Peyer's patch (tissue), 4 donors: ENCODE measurements around the gene MANBA. TPM values are rescaled to one million over a fixed set of nuclear protein-coding genes. Genes with fewer than 3 reads are reported as not detected.

Experiments used
- DNase-seq, 3 donors: peaks; one replicate each; pipeline ENCODE4 v3.0.0-alpha.2; 2017 to 2019
- H3K27ac ChIP-seq, 4 donors: fragments of 200-600 bp; sonication (generic); one replicate each; pipeline ENCODE4 v1.5.1; 2016 to 2019
- H3K27me3 ChIP-seq, 2 donors: fragments of 200-600 bp; sonication (generic); one replicate each; pipeline ENCODE4 v1.5.1; 2019
- H3K36me3 ChIP-seq, 3 donors: fragments of 200-600 bp; sonication (generic); one replicate each; pipeline ENCODE4 v1.5.1; 2016 to 2019
- H3K4me1 ChIP-seq, 4 donors: fragments of 200-600 bp; sonication (generic); one replicate each; pipeline ENCODE4 v1.5.1; 2016 to 2019
- H3K4me3 ChIP-seq, 4 donors: fragments of 200-600 bp; sonication (generic); 1 replicate in 3 of 4; 2 replicates in 1 of 4; pipeline ENCODE4 v1.5.1; 2016 to 2019; ENCODE audit warnings: mild to moderate bottlenecking in 1 of 4
- H3K9me3 ChIP-seq, 4 donors: fragments of 200-600 bp; sonication (generic); one replicate each; pipeline ENCODE4 v1.5.1; 2016 to 2019; ENCODE audit warnings: mild to moderate bottlenecking in 1 of 4
- CTCF ChIP-seq, 6 experiments: fragments of 450-650 bp in 4 of 6; fragments of 200-600 bp in 2 of 6; sonication (generic) in 1 of 6; IDR thresholded peaks; one replicate each; pipeline ENCODE4 v1.5.1; 2017 to 2019; ENCODE audit warnings: antibody characterized with exemption in 6 of 6, mild to moderate bottlenecking in 3 of 6, moderate library complexity in 1 of 6
- POLR2A ChIP-seq, 2 donors: fragments of 450-650 bp; IDR thresholded peaks; one replicate each; pipeline ENCODE4 v1.5.1; 2017; ENCODE audit warnings: antibody characterized with exemption in 2 of 2, mild to moderate bottlenecking in 2 of 2, moderate library complexity in 2 of 2
- total RNA-seq, 4 donors: library from RNA; depleted of rRNA; stranded (reverse); fragments of >200 nt; gene quantifications; one replicate each; pipeline ENCODE4 v1.1.0, GENCODE V29; 2016

The MANBA gene
- total RNA-seq, 4 donors from 2014 or later, result 23.3 to 54.5 (median 33.6) TPM

- Histone ChIP-seq H3K4me1 (no peaks in the 10 kb centered on the region), H3K9me3 (no peaks in the 10 kb centered on the region), H3K27me3 (no peaks in the 10 kb centered on the region), H3K36me3 (peaks cover 0 to 24% (median 0%) of the 10 kb centered on the region in 3 donors), H3K27ac (no peak overlapping the region), H3K4me3 (no peak overlapping the region)
- TF ChIP-seq POLR2A (IDR thresholded peaks at IDR 0.05) (no peak), CTCF (IDR thresholded peaks at IDR 0.05) (no peak)
- no peak for DNase-seq
Observed at GRCh38 chr4:102637391-102637790, 123.4 kb downstream of the MANBA start.

GRCh38 chr4:102633100-102633499 lies 127.7 kb downstream of the MANBA start:
- Histone ChIP-seq H3K27me3 (no peaks in the 10 kb centered on the region), H3K9me3 (no peaks in the 10 kb centered on the region), H3K4me1 (no peaks in the 10 kb centered on the region), H3K27ac (no peak overlapping the region), H3K36me3 (peaks cover 0 to 21% (median 0%) of the 10 kb centered on the region in 3 donors), H3K4me3 (no peak overlapping the region)
- DNase-seq, result no peak
- TF ChIP-seq CTCF (IDR thresholded peaks at IDR 0.05) (no peak), POLR2A (IDR thresholded peaks at IDR 0.05) (no peak)

- peaks cover 0 to 21% (median 0%) of the 10 kb centered on the region in 3 donors for H3K36me3 ChIP-seq
Observed at GRCh38 chr4:102632241-102633065, 128.3 kb downstream of the MANBA start.

GRCh38 chr4:102631616-102632015 lies 129.2 kb downstream of the MANBA start:
- H3K4me3 ChIP-seq, result no peak overlapping the region
- H3K27me3 ChIP-seq, result no peaks in the 10 kb centered on the region
- no peak for DNase-seq
- H3K27ac ChIP-seq, result no peak overlapping the region
- H3K36me3 ChIP-seq, result peaks cover 0 to 21% (median 0%) of the 10 kb centered on the region in 3 donors
- no peak for TF ChIP-seq POLR2A (IDR thresholded peaks at IDR 0.05)
- no peak for TF ChIP-seq CTCF (IDR thresholded peaks at IDR 0.05)
- no peaks in the 10 kb centered on the region for H3K4me1 ChIP-seq
- no peaks in the 10 kb centered on the region for H3K9me3 ChIP-seq

More at GRCh38 chr4:102632241-102633065, 128.3 kb downstream of the MANBA start:
- DNase-seq, result no peak
- no peak overlapping the region for H3K4me3 ChIP-seq
- H3K4me1 ChIP-seq, result no peaks in the 10 kb centered on the region
- no peaks in the 10 kb centered on the region for H3K9me3 ChIP-seq
- TF ChIP-seq POLR2A (IDR thresholded peaks at IDR 0.05) (no peak), CTCF (IDR thresholded peaks at IDR 0.05) (no peak)
- no peak overlapping the region for H3K27ac ChIP-seq
- no peaks in the 10 kb centered on the region for H3K27me3 ChIP-seq

GRCh38 chr4:102629673-102630072 lies 131.1 kb downstream of the MANBA start:
- Histone ChIP-seq H3K27me3 (no peaks in the 10 kb centered on the region), H3K27ac (no peak overlapping the region), H3K4me1 (peaks cover 0 to 3% (median 0%) of the 10 kb centered on the region in 4 donors), H3K9me3 (no peaks in the 10 kb centered on the region), H3K4me3 (no peak overlapping the region), H3K36me3 (peaks cover 0 to 18% (median 0%) of the 10 kb centered on the region in 3 donors)
- DNase-seq, result no peak
- no peak for TF ChIP-seq POLR2A (IDR thresholded peaks at IDR 0.05)
- no peak for TF ChIP-seq CTCF (IDR thresholded peaks at IDR 0.05)
